ENCODE measurements around the gene CATSPER2.
"Not testable (repeated sequence)": the region's sequence is repeated elsewhere in the genome, so short reads cannot be mapped to it uniquely, and the experiment has no call there.

The CATSPER2 gene

DNA sequence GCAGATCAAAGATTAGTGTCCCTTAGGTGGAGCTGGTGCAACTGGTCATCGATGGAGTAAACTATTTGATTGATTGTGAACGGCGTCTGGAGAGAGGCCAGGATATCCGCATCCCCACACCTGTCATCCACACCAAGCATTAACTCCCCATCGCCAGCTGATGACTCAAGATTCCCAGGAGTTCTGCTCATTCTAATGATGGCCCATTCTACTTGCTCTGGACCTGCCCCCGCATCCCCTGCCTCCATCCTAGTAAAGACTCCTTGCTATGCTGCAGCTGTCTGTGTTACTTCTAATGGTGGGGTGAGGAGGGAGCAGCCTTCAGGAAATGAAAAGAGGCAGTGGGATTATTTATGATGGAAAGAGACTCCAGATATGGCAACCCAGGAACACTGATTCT lies 49.5 kb downstream of the CATSPER2 start:
- DNase-seq (ENCODE audit: insufficient read length, low spot score); FAIRE-seq: not testable (repeated sequence)

- not testable (repeated sequence) for DNase-seq (ENCODE audit: insufficient read length, low spot score); FAIRE-seq
Measured at GRCh38 chr15:43593328-43594190, 55.1 kb downstream of the CATSPER2 start, which contains the start of gene CKMT1B. CKMT1B (plus strand) TSS chr15:43594027; CDS start chr15:43594219, 192 bp downstream.

DNA sequence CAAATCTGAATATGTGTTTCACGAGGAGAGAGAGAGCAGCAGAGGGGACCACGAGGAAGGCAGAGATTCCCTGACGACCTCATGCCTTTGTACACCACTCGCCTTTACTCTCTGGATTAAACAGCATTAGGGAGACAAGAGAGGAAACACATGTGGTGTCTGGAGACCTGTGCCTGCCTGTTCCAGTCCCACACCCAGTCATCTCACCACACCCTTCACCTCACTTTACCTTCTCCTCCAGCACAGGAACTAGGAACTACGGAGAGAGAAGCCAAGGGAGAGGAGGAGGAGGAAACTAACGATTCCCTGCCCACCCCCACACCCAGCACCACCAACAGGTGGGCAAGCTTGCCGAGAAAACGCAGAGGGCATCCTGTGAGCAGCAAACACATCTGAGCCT lies 55.8 kb downstream of the CATSPER2 start:
- DNase-seq (ENCODE audit: insufficient read length, low spot score); FAIRE-seq: not testable (repeated sequence)

GRCh38 chr15:43589778-43590466 lies 58.7 kb downstream of the CATSPER2 start, which contains the start of gene PPIP5K1:
PPIP5K1 (minus strand) TSS chr15:43590208; CDS start chr15:43584504, 5,704 bp downstream.
- not testable (repeated sequence) for DNase-seq (ENCODE audit: insufficient read length, low spot score)
- peak; percentile 98 for FAIRE-seq

Data from HTR-8/SVneo (cell line).